Left kidney (tissue), 2 donors: Measurements from ENCODE around the gene ARHGAP42. TPM values are rescaled to one million over a fixed set of nuclear protein-coding genes. Genes with fewer than 3 reads are reported as not detected.

Experiments
- DNase-seq: peaks from one replicate; pipeline ENCODE4 v3.0.0-alpha.2; 2013
- polyA plus RNA-seq: library from polyadenylated mRNA; unstranded; fragments of 120-200 nt; gene quantifications from one replicate; pipeline ENCODE4 v1.2.1, GENCODE V29; 2013; ENCODE audit not compliant: insufficient read length

ARHGAP42 gene
- polyA plus RNA-seq, 1 donor = 35.3 TPM

DNA sequence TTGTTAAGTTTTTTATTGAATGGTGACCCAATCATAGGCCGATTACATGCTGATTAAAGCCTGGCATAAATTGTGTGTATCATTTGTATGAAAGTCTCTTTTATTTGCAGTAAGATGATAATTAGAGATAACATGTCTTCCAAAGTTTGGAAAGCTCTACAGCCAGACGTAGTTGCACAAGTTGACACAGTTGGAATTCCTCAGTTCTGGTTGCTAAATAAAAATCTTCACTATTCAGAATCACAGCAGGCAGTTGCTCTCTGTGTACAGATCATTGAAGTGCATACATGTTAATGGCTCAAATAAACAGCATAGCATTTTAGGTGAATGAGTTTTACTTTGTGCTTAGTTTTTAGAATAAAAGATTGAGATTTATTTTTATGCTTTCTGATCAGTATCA is 69.5 kb downstream of the ARHGAP42 start:
- DNase-seq = no peak

DNA sequence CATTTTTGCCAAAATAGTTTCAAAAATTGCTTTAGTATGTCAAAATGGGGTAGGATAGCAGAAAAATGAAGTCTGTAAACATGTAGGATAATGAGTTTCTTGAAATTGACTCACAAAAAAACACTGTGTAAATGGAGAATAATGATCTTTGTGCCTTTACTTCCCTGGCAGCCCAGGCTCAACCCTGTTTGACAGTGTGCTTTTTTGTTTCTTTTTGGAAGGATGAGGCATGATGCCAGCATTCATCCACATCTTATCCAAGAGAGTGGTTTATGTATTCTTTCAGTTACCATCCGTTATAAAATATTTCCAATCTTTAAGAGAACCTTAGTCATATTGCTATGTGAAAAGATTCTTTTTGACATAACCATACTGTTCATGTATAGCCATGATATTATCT is 70.6 kb downstream of the ARHGAP42 start:
- DNase-seq = no peak

DNA sequence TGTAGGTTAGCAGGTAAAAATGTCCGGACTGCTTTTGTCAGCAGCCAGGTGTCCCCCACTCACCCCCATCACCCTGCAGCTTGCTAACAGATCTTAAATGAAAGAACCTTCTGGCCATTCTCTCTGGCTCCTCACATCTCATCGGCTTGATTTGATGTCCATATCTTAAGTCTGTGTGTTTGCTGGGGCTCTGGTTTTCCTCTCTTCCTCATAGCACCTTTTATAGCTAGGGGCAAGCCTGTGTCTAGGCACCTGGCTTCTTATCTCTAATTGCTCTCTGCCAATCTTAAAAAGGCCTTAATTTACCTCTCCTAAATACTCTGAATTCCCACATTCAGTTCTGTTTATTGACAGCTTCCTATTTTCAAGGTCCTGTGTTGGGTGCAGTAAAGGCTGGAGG is 72.0 kb downstream of the ARHGAP42 start:
- no peak for DNase-seq

DNA sequence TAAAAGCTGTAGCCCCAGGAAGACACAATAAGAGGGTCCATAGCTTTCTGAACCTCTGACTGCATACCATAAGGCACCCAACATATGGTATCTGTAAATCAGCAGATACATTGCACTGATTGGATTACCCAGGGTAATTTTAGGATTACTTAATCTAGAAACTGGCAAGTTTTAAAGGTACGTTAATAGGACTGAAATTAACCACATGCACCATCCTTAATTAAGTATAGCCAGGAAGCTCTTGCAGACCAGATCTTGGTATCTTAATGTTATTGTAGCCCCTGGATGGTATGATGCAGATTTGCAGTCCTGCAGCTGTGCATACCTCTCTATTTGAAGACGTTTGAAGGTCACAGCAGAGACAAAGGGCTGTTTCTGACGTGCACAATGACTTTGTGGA is 72.8 kb downstream of the ARHGAP42 start:
- no peak for DNase-seq

DNA sequence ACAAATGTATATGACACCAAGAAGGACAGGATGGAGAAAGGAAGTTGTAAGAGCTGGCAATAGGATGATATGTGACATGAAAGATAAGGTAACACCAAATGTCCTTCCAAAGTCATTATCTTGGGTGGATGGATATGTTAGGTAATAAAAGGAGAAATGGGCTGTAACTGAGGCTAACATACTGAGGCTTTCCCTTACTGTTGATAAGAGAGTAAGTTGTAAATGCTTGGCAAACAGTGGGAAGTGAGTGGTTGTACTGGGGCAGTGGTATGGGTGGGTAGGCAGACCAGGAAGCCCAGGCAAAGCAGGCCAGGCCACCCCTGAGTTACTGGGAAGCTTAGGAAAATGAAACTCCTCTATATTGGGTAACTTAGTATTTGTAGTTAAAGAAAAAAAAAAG is 73.7 kb downstream of the ARHGAP42 start:
- no peak for DNase-seq

DNA sequence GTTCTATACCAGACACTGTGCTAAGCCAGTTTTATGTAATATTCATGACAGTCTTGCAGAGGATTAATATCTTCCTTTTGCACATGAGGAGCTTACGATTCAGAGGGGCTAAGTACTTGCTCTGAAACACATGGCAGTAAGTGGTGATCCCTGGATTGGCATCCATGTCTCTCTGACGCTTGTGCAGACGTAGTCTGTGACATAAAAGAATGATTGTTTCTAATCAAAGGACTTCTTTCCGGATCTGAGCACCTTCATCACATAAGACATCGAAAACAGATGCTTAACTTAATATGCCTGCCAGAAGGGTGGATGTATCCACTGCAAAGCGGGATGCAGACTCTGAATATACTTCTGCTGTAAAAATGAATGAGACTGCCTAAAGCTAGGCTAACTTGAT is 74.8 kb downstream of the ARHGAP42 start:
- no peak for DNase-seq

DNA sequence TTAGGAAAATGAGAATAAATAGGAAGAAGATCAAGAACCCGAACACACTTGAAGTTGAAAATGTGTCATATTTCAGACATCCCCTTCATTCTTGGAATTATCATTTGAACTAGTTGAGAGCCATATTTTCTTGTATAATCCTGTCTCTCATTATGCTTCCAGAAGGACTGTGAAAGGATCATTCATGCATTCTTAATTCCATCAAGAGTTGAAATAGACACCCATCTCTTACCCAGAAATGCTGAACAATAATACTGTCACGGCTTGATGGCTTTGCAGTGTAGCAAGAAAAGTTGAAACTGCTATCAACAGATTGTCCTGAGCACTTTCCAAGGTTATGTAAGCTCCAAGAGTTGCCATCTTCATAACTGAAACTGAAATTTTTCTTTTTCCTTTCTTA is 79.7 kb downstream of the ARHGAP42 start:
- no peak for DNase-seq

DNA sequence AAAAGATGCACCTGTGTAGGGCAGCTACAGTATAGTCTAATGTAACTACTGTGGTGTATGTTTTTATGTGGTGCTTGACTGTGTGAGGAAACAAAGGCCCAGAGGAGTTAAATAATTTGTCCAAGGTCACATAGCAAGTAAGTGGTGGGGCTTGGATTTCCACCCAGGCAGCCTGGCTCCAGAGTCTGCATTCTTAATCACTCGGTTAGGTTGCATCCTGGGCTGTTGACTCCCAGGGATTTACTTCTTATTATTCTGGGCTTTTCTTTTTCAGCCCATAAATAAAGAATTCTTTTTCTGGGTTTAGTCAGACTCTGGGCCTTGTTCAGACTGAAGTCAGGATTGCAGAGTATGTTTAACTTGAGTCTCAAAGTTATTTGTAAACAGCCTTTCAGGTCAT is 82.1 kb downstream of the ARHGAP42 start:
- no peak for DNase-seq

DNA sequence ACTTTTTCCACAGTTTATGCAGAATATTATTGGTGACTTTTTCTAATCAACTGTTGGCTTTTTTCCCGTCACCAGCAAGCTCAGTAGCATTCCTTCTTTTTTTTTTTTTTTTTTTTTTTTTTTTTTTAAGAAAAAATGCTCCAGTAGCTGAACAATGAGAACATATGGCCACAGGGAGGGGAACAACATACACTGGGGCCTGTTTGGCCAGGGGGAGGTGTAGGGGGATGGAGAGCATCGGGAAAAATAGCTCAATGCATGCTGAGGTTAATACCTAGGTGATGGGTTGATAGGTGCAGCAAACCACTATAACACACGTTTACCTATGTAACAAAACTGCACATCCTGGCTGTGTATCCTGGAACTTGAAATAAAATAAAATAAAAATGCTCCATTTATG is 82.5 kb downstream of the ARHGAP42 start:
- no peak for DNase-seq

DNA sequence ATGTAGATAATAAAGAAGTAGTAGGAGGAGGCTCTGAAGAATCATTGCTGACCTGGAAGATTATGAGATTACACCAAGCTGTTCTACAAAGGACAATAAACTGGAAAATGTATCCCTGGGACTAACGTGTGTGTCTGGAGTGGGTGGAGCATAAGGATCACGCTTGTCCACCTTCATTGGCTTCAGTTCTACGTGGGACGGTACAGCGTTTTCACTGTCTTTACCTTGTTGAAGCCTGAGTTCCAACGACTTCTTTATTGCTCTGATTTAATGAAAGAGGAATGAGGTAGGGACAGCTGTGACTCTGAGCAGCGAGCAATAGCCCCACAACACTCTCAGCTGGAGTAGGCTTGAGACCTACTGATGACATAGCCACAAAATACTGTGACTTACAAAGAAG is 87.0 kb downstream of the ARHGAP42 start:
- DNase-seq = no peak

DNA sequence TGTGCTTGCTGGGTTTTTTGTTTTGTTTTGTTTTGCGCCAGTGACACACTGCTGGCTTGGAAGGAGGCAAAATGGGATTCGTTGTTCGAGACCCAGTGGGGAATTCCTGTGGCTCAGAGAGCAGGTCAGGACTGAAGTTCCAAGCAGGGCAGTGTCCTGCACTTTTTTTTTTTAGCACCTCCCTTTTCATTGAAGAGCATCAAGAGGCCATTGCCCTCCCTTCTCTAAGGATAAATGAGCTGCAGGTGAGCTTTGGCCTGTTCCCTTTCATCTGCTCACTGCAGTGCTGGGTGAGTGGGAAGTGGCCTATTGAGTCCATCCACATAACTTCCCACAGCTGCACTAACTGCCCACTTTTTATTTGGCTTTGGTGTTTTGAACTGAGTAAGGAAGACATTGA is 87.8 kb downstream of the ARHGAP42 start:
- no peak for DNase-seq

DNA sequence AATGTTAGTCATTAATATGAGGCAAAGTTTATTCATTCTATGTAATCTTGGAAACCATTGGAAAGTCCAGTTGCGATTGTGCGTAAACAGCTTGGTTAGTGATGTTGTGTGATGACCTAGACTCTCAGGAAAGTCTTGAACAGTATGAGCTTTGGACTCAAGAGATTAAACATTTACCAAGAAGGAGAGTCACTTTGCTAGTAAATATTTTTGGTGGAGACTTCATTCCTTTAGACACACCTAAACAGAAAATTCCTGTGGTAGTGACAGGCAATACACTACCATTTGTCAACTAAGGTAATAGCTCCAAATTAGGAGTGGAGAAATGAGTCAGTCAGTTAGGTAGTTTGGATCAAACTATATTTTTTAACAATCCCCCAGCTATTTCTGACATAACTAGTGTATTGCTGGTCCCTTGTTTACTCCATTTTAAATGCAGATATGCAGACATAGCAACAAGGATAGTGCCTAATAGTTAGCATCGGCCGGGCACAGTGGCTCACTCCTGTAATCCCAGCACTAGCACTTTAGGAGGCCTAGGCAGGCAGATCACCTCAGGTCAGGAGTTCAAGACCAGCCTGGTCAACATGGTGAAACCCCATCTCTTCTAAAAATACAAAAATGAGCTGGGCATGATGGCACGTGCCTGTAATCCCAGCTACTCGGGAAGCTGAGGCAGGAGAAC is 89.3 kb downstream of the ARHGAP42 start:
- DNase-seq = no peak

DNA sequence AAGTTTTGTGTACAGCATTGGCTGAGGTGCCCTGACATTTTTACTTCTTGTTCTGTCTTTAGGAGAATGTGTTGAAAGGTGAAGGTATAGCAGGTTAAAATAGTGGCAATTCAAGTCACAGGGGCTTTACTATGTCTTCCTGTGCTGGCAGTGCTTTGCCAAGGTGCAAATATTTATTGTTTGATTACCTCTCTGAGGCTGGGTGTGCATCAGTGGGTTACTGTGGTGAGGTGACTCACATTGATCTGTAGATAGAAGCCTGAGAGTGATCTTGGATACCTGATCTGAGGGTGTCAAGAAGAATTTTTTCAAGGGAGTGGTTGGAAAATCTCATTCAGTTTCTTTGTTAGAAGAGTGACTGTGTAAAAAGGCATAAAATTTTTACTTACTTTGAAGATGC is 90.0 kb downstream of the ARHGAP42 start:
- no peak for DNase-seq

DNA sequence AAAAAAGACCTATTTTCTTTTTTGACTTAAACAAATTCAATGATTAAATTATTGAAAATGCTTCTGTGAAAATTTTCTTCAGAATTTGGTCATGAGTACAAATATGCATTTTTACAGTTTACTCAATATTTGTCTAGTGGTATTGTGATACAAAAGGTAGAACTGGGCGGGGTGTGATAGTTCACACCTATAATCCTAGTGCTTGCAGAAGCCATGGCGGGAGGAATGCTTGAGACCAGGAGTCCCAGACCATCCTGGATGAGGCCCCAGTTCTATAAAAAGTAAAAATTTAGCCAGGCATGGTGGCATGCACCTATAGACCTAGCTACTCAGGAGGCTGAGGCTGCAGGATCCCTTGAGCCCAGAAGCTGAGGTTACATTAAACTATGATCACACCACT is 90.6 kb downstream of the ARHGAP42 start:
- DNase-seq = no peak

DNA sequence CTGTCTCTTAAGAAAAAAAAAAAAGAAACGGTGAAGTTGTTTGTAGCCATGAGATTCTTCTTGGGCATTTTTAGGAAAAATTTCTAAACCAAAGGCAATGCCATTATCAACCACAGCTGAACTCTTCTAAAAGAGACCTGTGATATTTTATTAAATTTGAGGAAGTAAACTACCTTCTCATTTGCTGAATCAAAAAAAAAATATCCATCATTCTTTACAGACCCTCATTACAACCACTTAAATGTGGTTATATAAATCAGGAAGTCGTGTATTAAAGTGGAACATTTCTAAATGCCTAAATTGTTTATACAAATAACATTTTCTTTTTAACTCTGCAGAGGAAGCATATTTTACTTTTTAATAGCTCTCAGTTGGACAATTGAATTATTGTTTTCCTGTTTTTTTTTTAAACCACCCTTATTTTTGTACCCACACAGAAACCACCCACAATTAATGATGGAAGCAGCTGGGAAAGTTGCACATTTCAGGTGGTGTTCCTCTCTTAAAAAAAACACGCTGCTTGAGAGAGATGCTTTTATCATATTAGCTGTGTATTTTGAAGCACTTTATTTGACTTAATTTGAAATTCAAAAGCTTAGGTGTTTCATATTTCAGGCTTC is 91.2 kb downstream of the ARHGAP42 start:
- DNase-seq = no peak

DNA sequence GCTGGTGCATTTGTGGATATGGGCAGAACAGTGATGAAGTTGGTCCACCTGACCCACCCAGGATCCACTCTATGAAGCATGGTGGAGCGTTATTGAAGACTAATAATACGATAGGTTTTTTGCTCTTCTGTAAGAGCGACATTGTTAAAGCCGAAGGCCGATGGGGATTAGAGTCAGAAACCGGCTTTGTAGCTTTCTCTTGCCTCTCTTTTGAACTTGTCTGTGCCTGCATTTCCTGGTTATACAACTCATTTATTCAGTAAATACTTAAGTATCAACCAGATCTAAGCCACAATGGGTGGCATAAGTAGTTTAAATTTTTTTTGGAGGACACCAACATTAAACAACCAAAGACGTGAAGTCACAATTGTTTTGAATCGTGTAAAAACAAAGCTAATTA is 93.4 kb downstream of the ARHGAP42 start:
- DNase-seq = no peak

DNA sequence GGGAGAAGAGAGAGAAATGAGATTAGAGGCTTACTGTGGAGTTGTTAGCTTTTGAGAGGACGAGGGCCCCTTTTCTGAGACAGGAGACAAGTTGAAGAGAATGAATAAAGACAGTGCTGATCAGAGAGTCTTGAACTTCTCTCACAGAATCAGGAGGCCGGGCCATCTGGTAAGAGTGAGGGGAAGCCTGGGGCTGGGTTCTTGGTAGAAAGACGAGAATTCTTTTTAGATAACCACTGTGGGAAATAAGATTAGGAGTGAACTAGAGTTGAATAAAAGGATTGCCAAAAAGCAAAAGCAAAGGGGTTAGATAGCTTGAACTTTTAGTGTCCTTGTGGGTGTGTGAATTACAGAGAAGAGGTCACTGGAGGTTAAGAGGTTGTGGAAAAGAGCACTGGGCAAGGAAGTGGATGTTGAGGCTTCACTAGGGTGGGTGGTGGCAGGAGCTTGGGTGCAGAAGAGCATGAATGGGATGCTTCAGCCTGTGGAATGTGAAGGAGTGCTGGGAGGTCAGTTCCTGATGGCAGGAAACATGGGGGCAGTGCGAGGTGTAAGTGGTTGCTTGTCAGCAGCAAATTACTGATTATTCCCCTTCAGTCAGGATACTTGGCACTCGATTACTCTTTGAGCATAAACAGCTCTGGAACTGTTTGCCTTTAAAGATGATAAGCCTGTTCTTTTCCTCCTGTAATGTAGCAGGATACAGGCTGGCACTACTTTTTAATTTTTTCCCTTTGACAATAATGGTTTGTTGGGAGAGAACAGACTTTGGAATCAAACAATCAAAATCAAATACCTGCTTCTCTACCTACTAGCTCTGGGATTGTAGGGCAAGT is 98.3 kb downstream of the ARHGAP42 start:
- no peak for DNase-seq

DNA sequence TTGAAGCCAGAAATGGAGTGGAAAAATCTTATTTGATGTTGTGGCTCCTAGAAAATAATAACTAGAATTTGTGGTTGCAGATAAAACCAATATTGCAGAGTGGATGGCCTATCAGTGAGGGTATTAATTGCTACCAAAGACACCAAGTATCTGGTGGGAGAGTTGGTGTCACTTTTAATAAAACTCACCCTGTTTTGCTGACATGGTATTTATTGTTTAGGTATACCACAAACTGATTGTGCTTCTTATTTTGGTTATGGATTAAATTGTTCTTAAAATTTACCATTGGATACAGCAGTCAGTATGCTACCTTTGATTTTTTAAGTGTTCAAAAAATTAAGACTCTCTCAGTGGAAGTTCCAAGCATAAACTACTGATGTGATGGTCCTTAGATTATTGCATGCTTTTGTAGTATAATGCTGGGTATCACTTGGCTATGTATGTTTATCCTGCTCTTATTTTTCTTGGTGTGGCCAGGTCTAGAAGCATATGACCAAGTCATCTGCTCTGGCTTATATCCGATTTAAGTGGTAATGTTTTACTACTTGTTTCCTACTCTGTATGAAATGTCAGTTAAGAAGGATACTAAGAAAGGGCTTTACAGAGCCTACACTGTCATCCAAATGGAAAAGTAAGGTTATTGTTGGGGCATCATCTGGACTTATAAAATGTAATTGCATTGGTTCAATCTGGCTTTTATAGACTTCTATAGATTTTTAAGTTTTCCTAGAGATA is 101.6 kb downstream of the ARHGAP42 start:
- no peak for DNase-seq

DNA sequence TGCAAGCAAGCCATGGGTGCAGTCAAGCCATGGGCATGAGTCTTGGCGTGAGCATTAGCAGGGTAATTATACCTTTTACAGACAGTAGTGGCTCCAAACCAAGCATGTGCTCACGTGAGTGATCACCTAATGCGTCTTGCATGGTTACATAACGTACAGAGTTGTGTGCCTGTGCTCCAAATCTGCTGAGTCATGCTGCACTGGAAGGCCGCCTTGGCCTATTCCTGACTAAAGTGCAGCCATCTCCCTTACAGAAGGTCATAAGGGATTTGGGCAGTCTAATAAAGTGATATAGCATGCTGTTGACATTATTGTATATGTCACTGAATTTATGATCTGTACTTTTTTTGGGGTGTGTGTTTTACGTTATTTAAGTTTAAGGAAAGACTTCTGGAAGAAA is 102.4 kb downstream of the ARHGAP42 start:
- no peak for DNase-seq

DNA sequence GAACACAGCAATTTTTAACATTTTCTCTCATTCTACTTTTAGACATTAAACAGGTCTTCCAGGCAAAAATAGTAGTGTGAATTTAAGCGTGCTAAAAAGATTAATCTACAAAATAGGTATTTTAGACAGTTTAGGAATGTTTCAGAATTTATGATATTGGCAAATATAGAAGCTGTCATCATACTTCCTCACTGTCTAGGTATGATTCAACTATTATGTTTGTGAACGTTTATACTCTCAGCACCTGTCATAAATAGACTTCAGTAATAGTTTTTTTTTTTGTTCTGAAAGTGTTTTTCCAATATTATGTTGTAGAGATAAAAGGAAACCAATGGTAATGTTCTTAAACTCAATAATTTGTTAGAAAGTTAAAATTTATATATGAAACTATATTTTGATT is 103.0 kb downstream of the ARHGAP42 start:
- DNase-seq = no peak

DNA sequence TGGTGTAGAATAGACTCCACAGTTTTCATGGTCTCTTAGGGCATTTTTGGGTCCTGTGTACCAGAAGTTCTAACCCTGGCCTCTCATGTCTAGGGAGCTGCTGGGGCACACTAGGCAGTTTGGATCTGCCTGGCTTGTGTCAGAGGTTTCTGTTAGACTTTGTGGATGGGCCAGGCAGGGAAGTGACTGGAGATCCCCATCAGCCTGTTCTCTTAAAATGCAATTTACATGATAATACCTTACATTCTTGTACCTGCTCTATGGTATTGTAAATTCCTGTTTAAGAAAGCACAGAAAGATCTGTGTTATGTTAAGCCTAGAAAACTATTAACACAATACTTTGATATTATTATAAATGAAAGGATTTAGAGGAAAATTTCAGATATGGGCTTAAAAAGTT is 104.0 kb downstream of the ARHGAP42 start:
- DNase-seq = no peak

DNA sequence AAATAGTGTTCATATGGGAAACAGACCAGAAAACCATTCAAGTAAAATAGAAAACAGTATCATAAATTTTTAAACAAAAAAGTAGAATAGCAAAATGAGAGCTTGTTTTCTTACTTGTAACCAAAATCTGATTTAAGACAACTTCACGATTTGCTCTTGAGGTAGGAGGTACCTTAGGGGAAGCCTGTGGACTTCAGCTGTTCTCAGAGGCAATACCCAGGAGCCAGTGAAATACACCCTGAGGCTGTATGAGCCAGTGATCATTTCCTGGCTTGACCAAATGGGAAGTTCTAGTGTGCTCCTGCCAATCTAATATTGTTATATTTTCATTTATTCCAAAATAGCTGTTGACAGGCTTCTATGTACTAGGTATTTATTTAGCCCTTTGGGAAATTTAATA is 104.8 kb downstream of the ARHGAP42 start:
- DNase-seq = no peak

DNA sequence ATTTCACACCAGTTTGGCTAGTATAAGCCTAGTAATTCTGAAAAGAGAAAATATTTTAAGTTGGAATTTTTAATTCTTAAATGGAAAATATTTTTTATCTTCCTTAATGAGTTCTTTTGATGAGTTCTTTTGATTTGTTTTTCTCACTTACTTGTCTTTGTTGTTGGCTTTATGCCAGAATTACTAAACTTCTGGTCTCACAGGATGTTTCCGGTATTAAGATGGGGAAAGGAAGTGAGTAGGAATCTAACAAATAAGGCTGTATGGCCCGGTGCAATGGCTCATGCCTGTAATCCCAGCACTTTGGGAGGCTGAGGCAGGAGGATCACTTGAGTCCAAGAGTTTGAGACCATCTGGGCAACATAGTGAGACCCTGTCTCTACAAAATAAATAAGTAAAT is 106.4 kb downstream of the ARHGAP42 start:
- no peak for DNase-seq
